GM19023 (cell line): ENCODE data around the gene HS3ST3A1.

Source experiments
- ATAC-seq: cut with Tn5 transposase; IDR thresholded peaks from one replicate; pipeline ENCODE4 v1.9.1; 2021; ENCODE audit warnings: mild to moderate bottlenecking, moderate library complexity; ENCODE audit not compliant: unreplicated experiment

HS3ST3A1 gene

DNA sequence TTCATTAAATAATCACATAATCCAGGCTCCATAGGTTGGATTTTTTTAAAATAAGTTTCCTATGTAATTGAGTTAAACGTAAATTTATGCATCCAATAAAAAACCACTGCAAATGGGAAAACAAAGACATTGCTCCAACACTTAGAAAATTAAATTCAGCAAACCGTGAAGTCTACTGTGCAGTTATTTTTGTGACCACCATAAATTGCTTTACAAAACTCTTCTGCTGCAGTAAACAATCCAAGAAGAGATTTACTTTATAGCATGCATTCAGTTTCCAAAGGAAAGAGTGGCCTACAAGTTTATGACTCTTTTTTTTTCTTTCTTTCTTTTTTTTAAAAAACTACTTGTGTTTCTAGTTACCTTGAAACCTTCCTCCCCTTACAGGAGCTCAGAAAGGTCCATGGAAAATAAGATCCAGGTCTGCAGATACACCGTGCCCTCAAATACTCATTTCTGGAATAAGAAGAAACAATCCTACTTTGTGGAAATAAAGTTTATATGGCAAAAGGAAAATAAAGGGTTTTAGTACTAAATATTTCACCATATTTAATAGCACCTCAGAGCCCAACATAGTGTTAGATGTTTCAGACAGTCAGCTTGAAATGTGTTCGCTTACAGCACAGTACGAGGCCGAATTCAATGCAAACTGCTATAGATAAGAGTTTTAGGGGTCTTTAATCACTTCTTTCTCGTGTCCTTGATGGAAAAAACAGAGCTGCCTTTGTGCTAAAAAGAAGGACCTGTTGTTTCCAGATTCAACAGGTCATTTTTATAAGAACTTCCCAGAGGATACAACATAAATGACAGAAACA lies 3.2 kb downstream of the HS3ST3A1 start:
- no peak for ATAC-seq

DNA sequence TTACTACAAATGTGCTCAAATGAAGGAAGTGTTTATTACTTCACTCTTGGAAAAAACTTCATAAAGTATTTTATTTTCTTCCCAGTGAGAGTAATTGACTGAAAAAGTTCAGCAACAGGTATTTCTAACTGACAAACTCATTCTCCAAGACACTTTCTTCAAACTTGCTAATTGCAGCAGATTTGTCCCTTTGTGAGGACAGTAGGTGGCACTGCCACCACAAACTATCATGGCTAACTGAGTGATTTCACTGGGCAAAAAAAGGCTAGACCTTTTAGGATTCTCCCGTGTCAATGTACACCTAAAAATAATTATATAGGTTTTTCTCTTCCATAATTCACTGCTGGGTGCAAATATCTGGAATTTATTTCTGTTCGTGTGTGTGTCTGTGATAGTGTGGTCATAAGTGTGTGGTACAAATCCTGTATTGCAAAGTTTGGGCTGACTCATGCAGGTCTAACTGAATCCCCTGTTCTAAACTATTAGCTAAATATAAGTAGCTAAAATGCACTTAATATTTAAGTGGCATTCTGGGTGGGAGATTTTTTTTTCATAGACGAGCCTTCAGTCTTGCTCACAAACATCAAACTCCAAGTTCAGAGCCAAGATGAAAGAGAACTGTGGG lies 3.9 kb downstream of the HS3ST3A1 start:
- no peak for ATAC-seq

DNA sequence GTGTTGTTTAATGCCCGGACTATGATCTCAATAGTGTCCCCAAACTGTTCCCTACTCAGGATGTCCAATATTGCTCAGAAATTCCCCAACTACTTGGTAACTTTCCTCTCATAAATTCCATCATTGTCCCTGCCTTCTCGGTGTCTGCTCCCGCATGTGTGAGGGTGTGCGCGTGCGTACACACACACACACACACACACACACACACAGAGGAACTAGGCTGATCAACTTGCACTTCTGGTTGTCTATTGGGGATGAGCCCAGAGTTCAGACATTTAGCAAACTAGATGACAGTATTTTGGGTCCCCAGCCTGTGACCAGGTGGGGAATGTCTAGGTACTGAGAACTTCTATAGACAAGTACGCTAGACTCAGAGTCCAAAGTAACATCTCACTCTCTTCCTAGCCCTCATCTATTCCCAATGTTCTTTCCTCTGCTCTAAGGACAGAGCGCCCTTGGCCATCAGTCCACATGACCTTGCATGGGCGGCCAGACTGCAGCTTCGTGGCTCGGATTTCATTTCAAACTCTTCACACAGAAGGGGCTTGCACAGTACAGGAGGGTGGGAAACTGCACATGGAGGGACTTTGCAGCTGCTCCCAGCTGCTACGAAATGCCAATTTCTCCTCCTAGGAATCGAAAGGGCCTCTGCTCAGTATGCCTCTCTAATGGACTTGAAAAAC lies 5.3 kb downstream of the HS3ST3A1 start:
- no peak for ATAC-seq

DNA sequence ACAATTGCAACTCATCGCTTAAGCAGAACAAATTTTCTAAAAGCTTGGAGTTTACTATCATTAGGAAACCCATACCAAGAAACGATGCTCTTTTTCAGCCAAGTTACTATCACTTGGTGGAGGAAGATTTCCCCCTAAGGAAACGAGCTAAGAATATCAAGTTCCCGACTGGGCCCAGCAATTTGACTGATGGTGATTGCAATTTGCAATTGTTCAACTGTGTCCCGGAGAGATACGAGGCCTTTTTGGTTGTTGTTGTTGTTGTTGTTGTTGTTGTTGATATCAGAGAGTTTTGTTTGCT lies 6.2 kb downstream of the HS3ST3A1 start:
- no peak for ATAC-seq

DNA sequence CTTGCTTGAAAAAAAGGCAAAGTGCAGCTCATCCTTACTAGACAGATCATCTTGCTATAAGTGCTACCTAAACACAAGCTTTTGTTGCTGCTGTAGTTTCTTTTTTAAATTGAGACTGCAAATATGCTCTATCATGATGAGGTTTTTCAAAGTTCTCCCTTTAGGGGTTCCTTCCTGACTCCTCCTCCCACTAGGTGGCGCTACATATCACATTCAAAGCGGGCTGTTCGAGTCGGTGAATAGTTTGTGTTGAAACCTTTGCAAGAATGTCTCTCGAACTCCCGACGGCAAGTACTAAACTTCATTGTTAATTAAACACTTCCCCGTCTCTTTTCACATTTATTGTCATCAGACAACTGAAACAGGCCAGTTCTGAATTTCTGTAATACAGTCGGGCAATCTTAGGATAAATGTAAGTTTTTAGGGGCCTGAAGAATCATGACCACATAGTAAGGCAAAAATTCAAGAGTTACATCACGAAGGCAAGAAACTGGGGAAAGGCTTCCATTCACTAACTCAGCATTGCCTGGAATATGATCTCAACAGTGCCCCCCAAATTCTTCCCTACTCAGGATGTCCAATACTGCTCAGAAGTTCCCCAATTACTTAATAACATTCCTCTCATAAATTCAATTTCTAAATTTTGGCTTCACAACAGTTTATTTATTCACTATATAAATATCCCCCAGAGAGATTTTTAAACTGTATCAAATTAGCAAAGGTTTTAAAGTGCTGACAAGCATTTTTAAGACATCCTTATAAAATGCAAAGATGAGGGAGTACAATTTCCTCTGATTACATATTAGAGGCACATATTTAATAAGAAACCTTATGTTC lies 6.7 kb downstream of the HS3ST3A1 start:
- no peak for ATAC-seq

DNA sequence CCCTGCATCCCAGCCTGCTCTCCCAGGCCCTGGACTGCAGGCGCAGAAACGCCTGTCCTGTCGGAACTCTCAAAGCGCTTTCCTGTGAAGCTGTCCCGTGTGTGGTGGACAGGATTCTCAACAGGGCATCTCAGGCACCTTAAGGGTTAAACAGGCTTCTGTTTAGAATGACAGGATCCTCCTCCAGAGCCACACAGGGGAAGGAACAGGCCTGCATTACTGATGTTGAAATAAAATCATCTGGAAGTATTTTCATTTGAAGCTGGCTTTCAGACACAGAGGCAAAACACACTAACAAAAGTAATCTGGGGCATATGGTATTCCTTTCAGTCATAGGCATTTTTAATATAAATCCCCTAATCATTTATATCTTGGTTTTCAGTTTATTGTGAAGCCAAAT lies 7.4 kb downstream of the HS3ST3A1 start:
- ATAC-seq, result no peak

DNA sequence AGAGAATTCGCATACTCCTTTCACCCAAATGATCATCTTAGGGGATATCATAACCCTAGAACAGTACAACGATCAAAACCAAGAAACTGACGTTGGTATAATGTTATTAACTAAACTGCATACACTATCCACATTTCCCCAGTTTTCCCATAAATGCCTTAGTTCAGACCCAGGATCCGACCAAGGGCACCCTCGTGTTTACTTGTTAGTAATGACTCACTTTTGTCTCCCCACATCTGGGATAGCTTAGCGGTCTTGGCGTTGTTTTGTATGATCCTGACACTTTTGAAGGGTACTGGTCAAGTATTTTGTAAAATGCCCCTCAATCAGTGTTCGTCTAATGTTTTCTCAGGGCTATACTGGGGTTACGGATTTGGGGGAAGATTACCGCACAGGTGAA lies 8.0 kb downstream of the HS3ST3A1 start:
- no peak for ATAC-seq

DNA sequence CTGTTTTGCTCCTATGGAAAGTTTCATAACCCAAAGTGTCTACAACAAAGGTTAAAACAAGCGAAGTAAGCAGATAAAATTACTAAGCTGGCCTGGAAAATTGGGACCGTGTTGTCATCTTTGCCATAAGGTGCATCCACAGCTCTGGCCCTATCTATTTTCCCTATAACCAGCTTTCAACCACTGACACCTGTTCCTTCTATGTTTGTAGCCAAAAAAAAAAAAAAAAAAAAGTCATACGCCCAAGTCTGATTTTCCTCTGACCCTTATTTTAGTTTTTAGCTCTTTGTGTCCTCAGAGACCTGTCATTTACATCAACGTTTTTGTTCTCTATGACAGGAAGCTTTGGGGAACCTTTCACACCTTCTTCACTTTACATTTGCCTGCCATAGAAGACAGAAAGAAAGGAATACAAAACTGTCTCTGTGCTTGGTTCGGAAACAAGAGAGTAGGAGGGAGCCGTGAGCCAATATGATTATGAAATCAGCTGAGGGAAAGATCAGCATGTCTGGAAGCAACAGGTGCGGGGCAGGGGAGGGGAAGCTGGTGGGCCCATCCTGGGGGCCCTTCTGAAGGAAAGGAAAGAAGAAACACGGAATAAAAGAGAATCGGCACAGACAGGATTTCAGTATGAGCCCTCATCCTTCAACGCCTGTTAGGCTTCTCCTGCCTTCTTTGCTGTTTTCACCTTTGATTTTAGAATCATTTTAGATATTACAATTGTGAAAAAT lies 8.5 kb downstream of the HS3ST3A1 start:
- no peak for ATAC-seq

DNA sequence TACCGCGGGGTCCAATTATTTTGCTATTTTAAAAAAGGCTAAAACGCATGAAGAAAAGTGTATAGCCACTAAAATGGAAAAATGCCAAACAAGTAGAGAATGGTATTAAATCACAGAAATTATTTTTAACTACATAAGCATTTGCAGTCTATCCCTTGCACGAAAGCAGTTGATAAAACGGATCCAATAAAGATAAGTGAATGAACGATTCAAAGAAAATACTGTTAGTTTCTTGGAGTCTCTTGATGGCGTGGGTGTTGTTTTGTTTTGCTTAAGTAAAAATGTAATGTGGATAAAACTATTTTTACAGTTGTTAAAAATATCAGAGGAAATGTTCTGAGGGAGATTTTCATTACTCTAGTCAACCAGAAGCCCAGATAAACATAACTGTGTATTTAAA lies 9.3 kb downstream of the HS3ST3A1 start:
- no peak for ATAC-seq

DNA sequence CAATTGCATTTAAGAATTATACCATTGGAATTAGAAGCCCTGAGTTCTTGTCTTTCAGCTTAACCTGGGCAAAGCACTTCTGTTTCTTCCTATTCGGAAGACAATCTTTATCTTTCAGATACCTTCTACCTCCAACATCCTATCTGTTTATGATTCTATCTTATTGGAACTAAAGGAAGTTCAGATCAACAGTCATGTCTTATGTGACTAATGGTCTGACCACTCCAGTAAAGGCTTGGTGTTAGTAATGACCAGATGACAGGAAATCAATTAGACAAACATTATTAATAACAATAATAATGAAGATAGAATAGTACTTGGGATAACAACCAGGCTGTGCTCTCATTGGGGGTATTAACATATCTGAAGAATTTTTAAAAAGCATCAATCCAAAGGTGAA lies 11.3 kb downstream of the HS3ST3A1 start:
- no peak for ATAC-seq

DNA sequence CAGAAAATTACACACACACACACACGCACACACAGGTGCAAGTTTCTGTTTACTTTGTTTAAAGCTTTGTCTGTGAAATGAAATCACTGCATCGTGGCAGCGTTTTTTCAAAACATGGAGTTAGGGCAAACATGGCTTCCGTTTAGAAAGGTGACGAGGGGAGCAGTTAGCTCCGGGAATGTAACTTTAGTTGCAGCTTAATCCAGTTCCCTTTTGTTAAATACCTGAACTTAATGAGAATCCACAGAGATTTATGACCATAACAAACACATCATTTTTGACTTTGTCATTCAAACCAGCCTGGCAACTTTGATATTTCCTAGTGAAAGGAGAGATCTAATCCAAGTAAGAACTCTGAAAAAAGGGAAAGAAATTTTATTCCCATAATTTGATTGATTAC lies 12.1 kb downstream of the HS3ST3A1 start:
- no peak for ATAC-seq

DNA sequence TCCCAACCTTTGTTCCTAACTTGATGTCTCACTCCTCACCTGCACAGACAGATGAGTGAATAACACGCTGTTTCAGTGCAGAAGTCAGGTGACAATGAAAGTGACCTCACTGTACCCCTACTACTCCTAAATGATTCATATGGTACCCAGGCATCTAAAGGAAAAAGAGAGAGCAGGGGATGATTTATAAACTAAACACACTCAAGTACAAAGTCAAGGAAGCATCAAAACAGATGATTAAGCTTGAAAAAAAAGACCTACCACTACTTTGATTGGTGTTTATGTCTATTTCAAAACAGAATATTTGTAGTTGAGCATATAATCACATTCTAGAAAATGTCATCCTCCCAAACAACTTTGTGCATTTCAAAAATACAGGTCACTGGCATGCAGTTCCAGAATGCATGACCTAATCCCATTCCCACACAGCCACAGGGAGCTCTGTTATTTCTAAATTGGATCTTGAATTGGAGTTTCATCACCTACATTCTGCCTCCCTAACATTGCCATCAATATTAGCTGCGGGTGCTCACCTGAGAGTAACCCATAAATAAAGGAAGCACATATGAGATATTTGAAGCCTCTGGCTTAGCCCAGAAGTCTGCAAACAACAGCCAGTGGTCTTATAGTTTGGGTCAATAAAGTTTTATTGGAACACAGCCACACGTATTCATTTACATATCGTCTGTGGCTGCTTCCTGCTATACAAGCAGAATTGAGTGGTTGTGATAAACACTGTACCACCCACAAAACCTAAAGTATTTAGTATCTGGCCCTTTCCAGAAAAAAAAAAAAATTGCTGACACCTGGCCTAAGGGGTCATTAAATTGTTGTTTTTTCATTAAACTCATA lies 14.0 kb downstream of the HS3ST3A1 start:
- no peak for ATAC-seq

DNA sequence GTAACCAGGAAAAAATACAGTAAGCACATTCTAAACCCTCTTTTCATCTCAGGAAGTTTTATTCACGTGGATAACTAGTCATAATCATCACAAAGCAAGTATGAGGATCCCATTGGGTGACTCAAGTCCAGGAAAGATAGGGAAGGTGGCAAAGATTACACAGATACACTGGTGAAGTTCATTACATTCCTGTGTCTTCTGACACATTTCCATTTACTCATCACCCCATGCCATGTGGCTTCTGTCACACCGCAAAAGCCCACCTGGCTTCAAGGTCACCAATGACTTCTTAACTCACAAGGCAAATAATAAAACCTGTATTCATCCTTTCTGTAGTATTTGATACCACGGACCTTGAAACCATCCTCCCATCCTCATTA lies 17.0 kb downstream of the HS3ST3A1 start:
- ATAC-seq, result no peak

DNA sequence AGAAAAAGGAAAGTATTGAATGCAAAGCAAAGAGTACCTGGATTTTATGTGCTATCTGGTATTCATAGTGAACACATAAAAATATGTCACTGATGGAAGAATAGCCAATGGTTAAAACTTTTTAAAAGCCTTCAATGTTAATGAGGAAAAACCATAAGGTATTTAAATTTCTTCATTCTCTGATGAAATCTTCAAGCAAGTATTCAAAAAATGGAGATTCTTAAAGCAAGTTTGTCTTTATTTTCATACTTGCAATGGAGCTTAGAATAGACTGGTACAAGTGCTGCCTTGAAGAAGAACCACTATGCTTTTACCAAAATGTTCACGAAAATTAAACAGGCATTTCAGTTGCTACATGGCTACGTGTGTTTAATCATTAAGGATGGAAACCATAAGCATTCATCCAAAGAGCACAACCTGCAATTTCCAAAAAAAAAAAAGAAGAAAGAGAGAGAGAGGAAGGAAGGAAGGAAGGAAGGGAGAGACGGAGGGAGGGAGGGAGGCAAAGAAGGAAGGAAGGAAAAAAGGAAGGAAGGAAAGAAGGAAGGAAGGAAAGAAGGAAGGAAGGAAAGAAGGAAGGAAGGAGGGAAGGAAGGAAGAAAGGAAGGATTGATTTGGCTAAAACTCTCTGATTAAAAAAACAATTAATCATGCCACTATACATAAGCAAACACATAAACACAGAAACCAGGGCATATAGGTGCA lies 17.6 kb downstream of the HS3ST3A1 start:
- ATAC-seq, result no peak

DNA sequence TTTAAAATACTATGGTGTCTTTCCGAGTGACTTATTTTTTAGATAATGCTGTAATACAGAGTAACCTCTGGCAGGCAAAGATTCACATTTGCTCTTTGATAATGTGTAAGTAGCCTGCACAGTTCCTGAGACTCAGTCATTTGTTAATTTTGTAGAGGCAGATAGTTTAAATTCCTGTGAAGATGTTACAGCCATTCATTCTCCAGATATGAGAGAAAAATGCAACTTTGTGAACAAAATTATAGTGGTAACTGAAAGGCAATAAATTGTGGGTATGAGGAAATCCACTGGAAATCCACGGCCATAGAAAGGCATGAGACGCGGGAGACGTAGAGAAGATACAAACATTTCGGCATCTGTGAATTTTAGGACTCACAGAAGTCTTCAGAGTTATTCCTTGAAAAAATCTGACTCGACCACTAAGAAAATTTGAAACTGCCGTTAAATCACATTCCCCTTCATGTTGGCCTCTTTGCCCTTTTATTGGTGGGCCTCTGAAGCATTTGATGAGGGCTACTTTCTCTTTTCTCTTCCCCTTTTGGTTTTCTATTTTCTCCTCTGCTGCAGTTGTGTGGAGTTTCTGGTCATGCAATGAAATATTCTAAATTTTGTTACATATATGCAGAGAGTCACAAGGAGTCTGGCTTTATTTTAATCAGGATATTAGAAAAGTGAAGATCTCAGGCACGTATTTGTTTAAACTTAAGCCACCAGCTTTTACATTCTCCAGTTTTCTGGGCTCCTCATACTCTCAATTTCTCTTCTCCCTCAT lies 18.8 kb downstream of the HS3ST3A1 start:
- ATAC-seq, result no peak

DNA sequence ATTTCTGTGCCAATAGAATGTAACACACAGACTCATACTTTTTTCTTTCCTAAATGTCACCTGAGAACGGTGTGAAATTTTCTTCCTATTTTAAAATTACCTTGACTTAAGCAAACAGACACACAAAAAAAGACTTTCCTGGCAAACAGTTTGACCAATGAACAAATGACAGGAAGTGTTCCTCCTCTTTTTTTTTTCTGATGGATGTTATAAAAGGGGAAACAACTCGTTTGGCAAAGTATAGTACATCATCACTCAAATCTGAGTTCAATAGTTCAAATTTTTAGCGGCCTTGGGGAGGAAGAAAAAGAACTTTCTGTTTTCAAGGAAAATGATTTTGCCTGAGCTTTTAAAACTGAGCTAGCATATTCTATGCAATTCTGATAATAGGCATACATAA lies 19.8 kb downstream of the HS3ST3A1 start:
- no peak for ATAC-seq

DNA sequence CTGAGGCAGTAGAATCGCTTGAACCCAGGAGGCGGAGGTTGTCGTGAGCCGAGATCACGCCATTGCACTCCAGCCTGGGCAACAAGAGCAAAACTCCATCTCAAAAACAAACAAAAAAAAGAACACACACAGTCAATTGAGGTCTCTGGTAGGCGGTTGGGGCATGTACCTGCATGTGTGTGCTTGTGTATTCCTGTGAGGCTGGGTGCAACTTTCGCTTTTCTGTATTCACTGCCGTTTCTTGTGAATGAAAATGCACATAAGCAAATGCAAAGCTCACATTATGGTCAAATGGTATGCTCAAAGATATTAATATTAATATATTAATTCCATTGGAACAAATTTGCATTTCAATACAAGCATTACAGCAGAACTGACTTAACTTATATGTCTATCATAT lies 20.9 kb downstream of the HS3ST3A1 start:
- no peak for ATAC-seq

DNA sequence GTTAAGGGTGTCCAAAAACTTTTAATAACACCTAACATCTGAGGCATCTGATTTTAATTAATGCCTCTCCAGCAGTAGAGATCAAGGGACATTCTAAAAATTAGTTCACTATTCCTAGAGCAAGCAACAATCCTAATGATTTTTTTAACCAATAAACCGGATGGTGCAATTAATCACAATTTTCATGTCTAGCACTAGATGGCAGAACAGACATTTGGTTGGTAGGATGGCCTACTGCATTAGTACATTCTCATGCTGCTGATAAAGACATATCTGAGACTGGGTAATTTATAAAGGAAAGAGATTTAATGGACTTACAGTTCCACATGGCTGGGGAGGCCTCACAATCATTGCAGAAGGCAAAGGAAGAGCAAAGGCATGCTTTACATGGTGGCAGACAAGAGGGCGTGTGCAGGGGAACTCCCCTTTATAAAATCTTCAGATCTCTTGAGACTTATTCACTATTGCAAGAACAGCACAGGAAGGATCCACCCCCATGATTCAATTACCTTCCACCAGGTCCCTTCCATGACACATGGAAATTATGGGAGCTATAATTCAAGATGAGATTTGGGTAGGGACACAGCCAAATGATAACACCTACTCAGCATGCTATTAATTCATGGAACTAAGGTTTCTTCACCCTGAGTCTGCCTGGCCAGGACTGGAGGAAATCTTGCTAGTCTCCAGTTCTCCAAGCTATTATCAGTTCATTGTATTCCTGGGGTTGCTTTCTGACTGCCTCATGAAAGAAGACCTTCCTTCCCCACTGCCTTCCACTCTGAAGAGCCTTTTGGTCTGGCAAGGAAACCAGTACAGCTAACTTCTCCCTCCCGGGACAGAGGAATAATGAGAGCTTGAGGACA lies 24.8 kb downstream of the HS3ST3A1 start:
- ATAC-seq, result no peak
